Neural crest cell (in vitro differentiated cells): ENCODE results near the gene DDX1. TPM values are rescaled to one million over a fixed set of nuclear protein-coding genes. Genes with fewer than 3 reads are reported as not detected.
A peak's percentile ranks its signal among the peaks of the same experiment; 100 is the strongest.
"Not testable (repeated sequence)": the region's sequence is repeated elsewhere in the genome, so short reads cannot be mapped to it uniquely, and the experiment has no call there.

Experiments used
- DNase-seq: peaks from one replicate; pipeline ENCODE4 v3.0.0; 2021; ENCODE audit warnings: low read depth, mixed read lengths, low spot score
- H3K27ac Mint-ChIP-seq: one replicate; pipeline ENCODE4 v1.8.0; 2021; ENCODE audit warnings: mild to moderate bottlenecking, mixed read lengths; ENCODE audit not compliant: unreplicated experiment
- H3K27me3 Mint-ChIP-seq: 2 replicates; pipeline ENCODE4 v1.8.0; 2021; ENCODE audit warnings: low read depth, mild to moderate bottlenecking, mixed read lengths
- H3K36me3 Mint-ChIP-seq: 2 replicates; pipeline ENCODE4 v1.8.0; 2021; ENCODE audit warnings: low read depth, mild to moderate bottlenecking, mixed read lengths
- H3K4me1 Mint-ChIP-seq: 2 replicates; pipeline ENCODE4 v1.8.0; 2021; ENCODE audit warnings: mixed read lengths
- H3K4me3 Mint-ChIP-seq: one replicate; pipeline ENCODE4 v1.8.0; 2021; ENCODE audit warnings: mild to moderate bottlenecking, mixed read lengths
- H3K9me3 Mint-ChIP-seq: 2 replicates; pipeline ENCODE4 v1.8.0; 2021; ENCODE audit warnings: mixed read lengths
- total RNA-seq: library from RNA; stranded (reverse); gene quantifications from 2 replicates; pipeline ENCODE4 v1.2.1, GENCODE V29; 2021
- TF ChIP-seq, protein P1 (sequence below): fragments of 200-600 bp; sonication (generic); conservative IDR thresholded peaks from 2 replicates; pipeline ENCODE4 v1.5.0; 2021; ENCODE audit warnings: antibody characterized with exemption, mild to moderate bottlenecking

The DDX1 gene
- total RNA-seq, 1 donor from 2014 or later: 154 TPM

DNA sequence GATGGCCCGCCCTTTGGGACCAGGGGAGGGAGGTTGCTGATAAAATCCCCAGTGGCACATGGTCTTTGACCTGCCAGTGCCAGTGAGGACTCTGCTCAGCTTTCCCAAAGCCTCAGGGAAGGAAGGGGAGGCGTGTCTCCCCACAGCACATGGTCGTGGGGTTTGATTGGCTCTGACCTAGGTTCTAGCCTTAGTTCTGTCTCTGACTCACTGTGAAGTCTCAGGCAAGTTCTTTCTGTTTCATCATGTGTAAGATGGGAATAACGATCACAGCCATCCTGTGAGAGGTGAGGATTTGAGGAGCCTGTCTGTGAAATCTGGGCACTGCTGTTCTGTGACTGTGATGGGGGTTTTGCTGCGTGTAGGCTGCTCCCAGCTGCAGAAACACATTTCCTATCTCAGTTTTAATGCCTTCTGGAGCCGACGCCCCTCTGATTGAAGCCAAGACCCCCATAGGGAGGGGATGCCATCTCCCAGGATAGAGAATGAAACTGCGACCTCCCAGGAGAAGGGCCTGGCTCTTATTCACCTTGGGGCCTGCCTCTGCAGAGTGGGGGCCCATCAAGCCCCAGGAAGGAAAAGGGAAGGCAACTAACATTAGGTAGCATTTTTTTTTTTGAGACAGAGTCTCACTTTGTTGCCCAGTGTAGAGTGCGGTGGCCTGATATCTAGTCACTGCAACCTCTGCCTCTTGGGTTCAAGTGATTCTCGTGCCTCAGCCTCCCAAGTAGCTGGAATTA lies 84.0 kb downstream of the DDX1 start:
- no peaks in the 10 kb centered on the region for H3K36me3 Mint-ChIP-seq
- peaks cover 4% of the 10 kb centered on the region for H3K9me3 Mint-ChIP-seq
- TF ChIP-seq, protein P1, sequence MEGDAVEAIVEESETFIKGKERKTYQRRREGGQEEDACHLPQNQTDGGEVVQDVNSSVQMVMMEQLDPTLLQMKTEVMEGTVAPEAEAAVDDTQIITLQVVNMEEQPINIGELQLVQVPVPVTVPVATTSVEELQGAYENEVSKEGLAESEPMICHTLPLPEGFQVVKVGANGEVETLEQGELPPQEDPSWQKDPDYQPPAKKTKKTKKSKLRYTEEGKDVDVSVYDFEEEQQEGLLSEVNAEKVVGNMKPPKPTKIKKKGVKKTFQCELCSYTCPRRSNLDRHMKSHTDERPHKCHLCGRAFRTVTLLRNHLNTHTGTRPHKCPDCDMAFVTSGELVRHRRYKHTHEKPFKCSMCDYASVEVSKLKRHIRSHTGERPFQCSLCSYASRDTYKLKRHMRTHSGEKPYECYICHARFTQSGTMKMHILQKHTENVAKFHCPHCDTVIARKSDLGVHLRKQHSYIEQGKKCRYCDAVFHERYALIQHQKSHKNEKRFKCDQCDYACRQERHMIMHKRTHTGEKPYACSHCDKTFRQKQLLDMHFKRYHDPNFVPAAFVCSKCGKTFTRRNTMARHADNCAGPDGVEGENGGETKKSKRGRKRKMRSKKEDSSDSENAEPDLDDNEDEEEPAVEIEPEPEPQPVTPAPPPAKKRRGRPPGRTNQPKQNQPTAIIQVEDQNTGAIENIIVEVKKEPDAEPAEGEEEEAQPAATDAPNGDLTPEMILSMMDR: no peak
- no peak for DNase-seq
- H3K27ac Mint-ChIP-seq: peak overlapping the region; percentile 83
- no peaks in the 10 kb centered on the region for H3K27me3 Mint-ChIP-seq
- peaks cover 38% of the 10 kb centered on the region for H3K4me1 Mint-ChIP-seq
- H3K4me3 Mint-ChIP-seq: no peak overlapping the region

DNA sequence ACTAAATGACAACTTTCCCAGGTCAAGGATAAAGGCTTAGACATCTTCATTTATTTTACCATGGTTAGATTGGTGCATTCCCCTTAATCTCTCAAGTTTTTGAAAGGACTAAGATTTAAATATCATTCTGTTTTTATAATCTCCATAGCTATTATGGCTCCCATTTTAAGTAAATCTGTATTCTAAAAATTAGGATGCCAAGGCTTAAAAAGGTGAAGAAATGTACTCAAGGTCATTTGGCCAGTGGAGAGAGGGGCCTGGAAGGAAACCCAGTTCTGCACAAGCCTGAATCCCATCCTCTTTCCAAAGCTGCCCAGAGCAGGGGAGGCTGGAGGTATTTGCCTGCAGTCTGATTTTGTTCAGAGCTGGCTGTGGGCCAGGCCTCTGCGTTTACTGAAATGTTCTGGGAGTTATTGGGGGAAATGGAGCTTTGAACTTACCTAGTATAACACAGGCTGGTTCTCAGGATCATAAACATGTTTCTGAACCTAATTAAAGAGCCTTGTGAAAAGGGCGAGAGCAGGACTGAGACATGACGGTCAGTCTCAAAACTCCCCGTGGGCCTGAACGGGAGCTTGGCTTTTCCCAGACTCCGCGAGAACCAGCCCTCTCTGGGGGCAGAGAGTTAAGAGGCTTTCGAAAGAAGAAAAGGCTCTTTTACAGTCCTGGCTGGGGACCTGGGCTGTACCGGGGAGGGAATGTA lies 85.6 kb downstream of the DDX1 start:
- Mint-ChIP-seq H3K27ac (no peak overlapping the region), H3K9me3 (peaks cover 4% of the 10 kb centered on the region), H3K4me1 (peaks cover 38% of the 10 kb centered on the region), H3K4me3 (peak overlapping the region; percentile 17), H3K27me3 (no peaks in the 10 kb centered on the region), H3K36me3 (peaks cover 4% of the 10 kb centered on the region)
- TF ChIP-seq, protein P1: no peak
- no peak for DNase-seq

DNA sequence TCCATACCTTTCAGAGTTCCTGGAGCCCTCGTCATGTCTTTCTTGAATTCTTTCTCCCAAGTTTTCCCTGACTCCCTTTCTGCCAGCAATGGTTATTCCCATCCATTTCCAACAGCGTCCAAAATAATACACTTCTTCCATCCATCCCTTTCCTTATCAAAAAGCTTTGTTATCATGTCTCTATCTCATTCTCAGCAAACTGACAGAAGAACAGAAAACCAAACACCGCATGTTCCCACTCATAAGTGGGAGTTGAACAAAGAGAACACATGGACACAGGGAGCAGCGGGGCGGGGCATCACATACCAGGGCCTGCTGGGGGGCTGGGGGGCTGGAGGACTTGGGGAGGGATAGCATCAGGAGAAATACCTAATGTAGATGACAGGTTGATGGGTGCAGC lies 86.7 kb downstream of the DDX1 start:
- Mint-ChIP-seq H3K27me3 (no peaks in the 10 kb centered on the region), H3K4me1 (peaks cover 38% of the 10 kb centered on the region), H3K36me3 (peaks cover 4% of the 10 kb centered on the region), H3K9me3 (no peaks in the 10 kb centered on the region), H3K4me3 (no peak overlapping the region), H3K27ac (no peak overlapping the region)
- TF ChIP-seq, protein P1: no peak
- no peak for DNase-seq

DNA sequence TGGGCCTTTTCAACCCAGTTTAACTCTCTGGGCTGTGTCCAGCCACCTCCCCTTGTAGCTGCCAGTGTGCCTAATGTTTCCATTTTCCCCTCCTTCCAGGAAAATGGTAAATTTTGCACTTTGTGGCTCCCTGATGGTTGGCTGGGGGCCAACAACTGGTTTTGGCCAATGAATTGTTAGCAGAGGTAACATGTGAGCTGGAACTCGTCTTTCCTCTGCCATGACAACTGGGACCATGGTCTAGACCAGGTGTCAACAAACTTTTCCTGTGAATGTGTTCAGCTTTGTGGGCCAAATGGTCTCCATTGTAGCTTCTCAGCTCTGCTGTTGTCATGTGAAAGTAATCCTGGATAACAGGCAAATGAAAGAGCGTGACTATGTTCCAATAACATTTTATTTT lies 87.2 kb downstream of the DDX1 start:
- H3K9me3 Mint-ChIP-seq: no peaks in the 10 kb centered on the region
- no peak overlapping the region for H3K27ac Mint-ChIP-seq
- peaks cover 4% of the 10 kb centered on the region for H3K36me3 Mint-ChIP-seq
- TF ChIP-seq, protein P1: no peak
- H3K4me1 Mint-ChIP-seq: peaks cover 33% of the 10 kb centered on the region
- H3K27me3 Mint-ChIP-seq: no peaks in the 10 kb centered on the region
- no peak overlapping the region for H3K4me3 Mint-ChIP-seq
- no peak for DNase-seq

DNA sequence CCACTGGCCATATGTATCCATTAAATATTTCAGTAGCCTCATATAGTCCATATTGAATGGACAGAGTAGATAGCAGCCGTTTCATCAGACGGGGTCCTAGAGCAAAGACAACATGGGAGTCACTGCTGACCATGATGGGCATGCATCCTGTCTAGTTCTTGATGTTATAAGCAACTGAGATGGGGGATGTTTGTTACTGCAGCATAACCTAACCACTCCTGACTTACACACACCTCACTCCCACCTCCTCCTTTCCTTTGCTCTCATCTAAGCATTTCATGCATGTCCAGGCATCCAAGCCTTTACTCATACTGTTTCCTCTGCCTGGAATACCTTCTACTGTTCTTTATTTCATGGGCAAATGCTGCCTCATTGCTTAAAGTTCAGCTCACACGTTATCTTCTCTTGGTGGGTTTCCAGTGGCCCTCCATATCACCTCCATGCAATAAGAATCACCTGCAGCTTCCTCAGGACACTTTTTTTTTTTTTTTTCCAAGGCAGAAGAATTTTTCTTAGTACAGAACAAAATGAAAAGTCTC lies 87.8 kb downstream of the DDX1 start:
- H3K4me3 Mint-ChIP-seq: no peak overlapping the region
- TF ChIP-seq, protein P1: no peak
- no peaks in the 10 kb centered on the region for H3K9me3 Mint-ChIP-seq
- no peak for DNase-seq
- H3K27ac Mint-ChIP-seq: no peak overlapping the region
- no peaks in the 10 kb centered on the region for H3K27me3 Mint-ChIP-seq
- peaks cover 4% of the 10 kb centered on the region for H3K36me3 Mint-ChIP-seq
- H3K4me1 Mint-ChIP-seq: peaks cover 33% of the 10 kb centered on the region

DNA sequence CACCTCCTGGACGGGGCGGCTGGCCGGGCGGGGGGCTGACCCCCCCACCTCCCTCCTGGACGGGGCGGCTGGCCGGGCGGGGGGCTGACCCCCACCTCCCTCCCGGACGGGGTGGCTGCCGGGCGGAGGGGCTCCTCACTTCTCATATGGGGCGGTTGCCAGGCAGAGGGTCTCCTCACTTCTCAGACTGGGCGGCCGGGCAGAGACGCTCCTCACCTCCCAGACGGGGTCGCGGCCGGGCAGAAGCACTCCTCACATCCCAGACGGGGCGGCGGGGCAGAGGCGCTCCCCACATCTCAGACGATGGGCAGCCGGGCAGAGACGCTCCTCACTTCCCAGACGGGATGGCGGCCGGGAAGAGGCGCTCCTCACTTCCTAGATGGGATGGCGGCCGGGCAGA lies 88.5 kb downstream of the DDX1 start:
- H3K4me3 Mint-ChIP-seq, H3K27ac Mint-ChIP-seq, DNase-seq, H3K36me3 Mint-ChIP-seq, H3K27me3 Mint-ChIP-seq, H3K9me3 Mint-ChIP-seq: not testable (repeated sequence)
- peaks cover 35% of the 10 kb centered on the region for H3K4me1 Mint-ChIP-seq
